Measurements from ENCODE around the gene GLP2R. TPM values are rescaled to one million over a fixed set of nuclear protein-coding genes. Genes with fewer than 3 reads are reported as not detected.

GLP2R gene
- total RNA-seq, 6 experiments from 2014 or later: not detected

DNA sequence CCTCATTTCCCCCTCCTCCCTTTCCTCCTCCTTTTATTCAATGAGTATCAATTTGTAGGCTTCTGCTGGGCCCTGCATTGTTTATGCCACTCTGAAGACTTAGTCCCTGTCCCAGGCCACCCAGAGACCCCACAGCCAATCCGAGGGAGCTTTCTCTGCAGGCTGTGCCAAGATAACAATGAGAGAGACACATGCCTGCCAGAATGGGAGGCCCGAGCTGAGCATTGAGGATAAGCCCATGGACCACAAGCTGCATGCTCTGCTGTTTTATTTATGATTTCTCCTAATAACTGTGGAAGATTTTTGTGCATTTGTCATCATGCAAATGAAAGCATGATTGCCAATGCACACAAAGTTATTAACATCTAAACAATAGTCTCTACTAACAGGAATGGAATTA is 76.4 kb downstream of the GLP2R start:
- DNase-seq: no peak
- peaks cover 28% of the 10 kb centered on the region; the same call in 1 of the 2 replicates for H3K4me1 Mint-ChIP-seq (ENCODE audit: low read depth)
- no peaks in the 10 kb centered on the region; the same call in 1 of the 2 replicates for H3K9me3 Mint-ChIP-seq
- TF ChIP-seq, protein P1, sequence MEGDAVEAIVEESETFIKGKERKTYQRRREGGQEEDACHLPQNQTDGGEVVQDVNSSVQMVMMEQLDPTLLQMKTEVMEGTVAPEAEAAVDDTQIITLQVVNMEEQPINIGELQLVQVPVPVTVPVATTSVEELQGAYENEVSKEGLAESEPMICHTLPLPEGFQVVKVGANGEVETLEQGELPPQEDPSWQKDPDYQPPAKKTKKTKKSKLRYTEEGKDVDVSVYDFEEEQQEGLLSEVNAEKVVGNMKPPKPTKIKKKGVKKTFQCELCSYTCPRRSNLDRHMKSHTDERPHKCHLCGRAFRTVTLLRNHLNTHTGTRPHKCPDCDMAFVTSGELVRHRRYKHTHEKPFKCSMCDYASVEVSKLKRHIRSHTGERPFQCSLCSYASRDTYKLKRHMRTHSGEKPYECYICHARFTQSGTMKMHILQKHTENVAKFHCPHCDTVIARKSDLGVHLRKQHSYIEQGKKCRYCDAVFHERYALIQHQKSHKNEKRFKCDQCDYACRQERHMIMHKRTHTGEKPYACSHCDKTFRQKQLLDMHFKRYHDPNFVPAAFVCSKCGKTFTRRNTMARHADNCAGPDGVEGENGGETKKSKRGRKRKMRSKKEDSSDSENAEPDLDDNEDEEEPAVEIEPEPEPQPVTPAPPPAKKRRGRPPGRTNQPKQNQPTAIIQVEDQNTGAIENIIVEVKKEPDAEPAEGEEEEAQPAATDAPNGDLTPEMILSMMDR (IDR thresholded peaks at IDR 0.05): no peak
- no peak overlapping the region for H3K4me3 Mint-ChIP-seq
- no peak overlapping the region; the same call in 1 of the 2 replicates for H3K27ac Mint-ChIP-seq
- H3K36me3 Mint-ChIP-seq (ENCODE audit: low read depth): no peaks in the 10 kb centered on the region
- peaks cover 8% of the 10 kb centered on the region for H3K27me3 Mint-ChIP-seq (ENCODE audit: insufficient read depth)

DNA sequence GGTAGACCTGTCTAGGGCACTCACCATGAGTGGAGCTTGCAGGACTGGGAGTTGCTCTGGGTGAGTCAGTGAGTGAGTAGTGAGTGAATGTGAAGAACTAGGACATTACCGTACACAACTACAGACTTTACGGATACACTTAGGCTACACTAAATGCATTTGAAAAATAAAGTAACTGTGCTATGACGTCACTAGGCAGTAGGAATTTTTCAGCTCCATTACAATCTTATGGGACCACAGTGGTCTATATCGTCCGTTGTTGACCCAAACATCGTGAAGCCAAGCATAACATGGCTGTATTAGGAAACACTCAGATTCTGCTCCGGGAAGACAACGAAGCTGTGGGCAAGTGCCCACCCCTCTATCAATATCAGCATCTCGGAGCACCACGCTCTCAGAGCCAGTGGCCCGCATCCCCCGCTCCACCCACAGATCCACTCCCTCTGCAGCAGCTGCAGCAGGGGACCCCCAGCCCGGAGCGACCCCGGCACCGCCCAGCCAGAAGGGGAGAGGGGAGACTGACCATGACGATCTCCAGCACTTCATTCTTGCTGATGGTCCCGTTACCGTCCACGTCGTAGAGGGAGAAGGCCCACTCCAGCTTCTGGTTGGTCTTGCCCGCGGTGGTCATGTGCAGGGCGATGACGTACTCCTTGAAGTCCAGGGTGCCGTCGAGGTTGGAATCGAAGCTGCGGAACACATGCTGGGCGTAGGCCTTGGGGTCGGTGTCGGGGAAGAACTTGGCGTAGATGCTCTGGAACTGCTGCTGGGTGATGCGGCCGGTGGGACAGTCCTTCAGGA is 78.8 kb downstream of the GLP2R start:
- Mint-ChIP-seq H3K9me3 (no peaks in the 10 kb centered on the region; the same call in 1 of the 2 replicates), H3K36me3 (ENCODE audit: low read depth) (no peaks in the 10 kb centered on the region), H3K4me1 (ENCODE audit: low read depth) (peaks cover 28% of the 10 kb centered on the region; the same call in 1 of the 2 replicates), H3K27me3 (ENCODE audit: insufficient read depth) (peaks cover 8% of the 10 kb centered on the region), H3K4me3 (no peak overlapping the region), H3K27ac (no peak overlapping the region)
- TF ChIP-seq, protein P1 (IDR thresholded peaks at IDR 0.05): no peak
- DNase-seq: no peak

DNA sequence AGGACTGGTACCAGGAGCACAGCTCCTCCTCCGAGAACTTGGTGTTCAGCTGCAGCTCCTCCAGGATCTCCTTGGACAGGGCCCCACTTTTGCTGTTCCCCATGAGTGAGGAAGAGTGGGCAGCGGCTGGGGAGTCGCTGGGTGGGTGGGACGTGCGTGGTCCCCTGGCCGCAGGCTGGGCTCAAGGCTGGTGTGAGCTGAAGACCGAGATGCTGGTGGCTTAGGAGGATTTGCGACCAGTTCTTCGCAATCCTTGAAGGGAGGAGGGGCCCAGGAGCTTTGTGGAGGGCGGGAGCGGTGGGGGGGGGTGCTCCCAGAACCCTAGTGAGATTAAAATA is 79.3 kb downstream of the GLP2R start, which contains the start of gene RCVRN:
Gene RCVRN (minus strand): TSS at position 194 of the 338 bp plus-strand sequence. CDS start 91 bp downstream, at position 103.
- no peaks in the 10 kb centered on the region; the same call in 1 of the 2 replicates for H3K9me3 Mint-ChIP-seq

DNA sequence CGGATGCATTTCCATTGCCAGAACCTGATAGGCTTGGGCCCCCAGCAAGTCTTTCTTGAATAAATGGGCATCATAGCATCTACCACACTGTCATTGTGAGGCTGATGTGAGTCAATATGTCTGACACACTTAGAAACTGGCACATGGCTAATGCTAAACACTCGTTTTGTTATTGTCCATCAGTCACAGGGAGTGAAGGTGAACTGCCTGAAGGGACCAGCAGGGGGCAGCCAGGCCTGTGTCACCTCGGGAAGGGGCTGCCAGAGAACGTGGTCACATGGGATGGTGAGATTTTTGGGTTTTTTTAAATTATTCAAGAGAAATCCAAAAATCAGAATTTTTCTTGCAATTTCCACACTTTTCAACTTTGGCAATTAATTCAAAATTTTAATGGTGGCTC is 80.2 kb downstream of the GLP2R start:
- Mint-ChIP-seq H3K4me3 (no peak overlapping the region), H3K36me3 (ENCODE audit: low read depth) (no peaks in the 10 kb centered on the region), H3K27ac (no peak overlapping the region), H3K27me3 (ENCODE audit: insufficient read depth) (peaks cover 8% of the 10 kb centered on the region), H3K9me3 (no peaks in the 10 kb centered on the region; the same call in 1 of the 2 replicates), H3K4me1 (ENCODE audit: low read depth) (peaks cover 14% of the 10 kb centered on the region; the same call in 1 of the 2 replicates)
- TF ChIP-seq, protein P1 (IDR thresholded peaks at IDR 0.05): peak; percentile 77
- DNase-seq: peak; percentile 22

More for the DNA sequence above, 79.3 kb downstream of the GLP2R start, which contains the start of gene RCVRN:
- no peak for DNase-seq
- Mint-ChIP-seq H3K4me3 (no peak within 1 kb of the TSS), H3K27ac (no peak within 1 kb of the TSS), H3K36me3 (ENCODE audit: low read depth) (no peaks in the 10 kb centered on the region), H3K4me1 (ENCODE audit: low read depth) (peaks cover 23% of the 10 kb centered on the region; the same call in 1 of the 2 replicates), H3K27me3 (ENCODE audit: insufficient read depth) (peaks cover 8% of the 10 kb centered on the region)
- TF ChIP-seq, protein P1 (IDR thresholded peaks at IDR 0.05): no peak

DNA sequence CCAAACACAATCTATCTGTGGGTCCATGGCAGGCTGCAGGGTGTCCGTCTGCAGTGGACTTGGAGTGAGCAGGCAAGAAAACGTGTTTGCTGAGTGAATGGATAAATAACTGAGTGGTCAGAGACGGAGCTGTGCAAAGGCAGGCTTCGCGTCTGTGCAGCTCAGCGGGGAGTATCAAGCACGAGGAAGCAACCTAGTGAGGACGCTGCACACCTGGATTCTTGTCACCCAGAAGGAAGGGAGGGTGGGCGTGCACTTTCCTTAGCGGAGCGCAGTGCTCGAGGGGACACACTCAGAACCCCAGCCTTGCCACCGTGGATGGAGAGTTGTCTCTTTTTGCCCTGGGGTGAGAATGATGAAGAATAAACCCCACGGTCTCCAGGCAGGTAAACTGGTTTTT is 80.9 kb downstream of the GLP2R start:
- peaks cover 12% of the 10 kb centered on the region for H3K27me3 Mint-ChIP-seq (ENCODE audit: insufficient read depth)
- H3K36me3 Mint-ChIP-seq (ENCODE audit: low read depth): no peaks in the 10 kb centered on the region
- H3K27ac Mint-ChIP-seq: no peak overlapping the region
- TF ChIP-seq, protein P1 (IDR thresholded peaks at IDR 0.05): no peak
- H3K4me3 Mint-ChIP-seq: no peak overlapping the region
- no peaks in the 10 kb centered on the region; the same call in 1 of the 2 replicates for H3K9me3 Mint-ChIP-seq
- H3K4me1 Mint-ChIP-seq (ENCODE audit: low read depth): peaks cover 8% of the 10 kb centered on the region; the same call in 1 of the 2 replicates
- DNase-seq: no peak
